DMS53 treated with DMSO at 0.1 percent for 48 hours (cell line): Measurements from ENCODE around the gene ZFAND2A.

Experiments
- DNase-seq: peaks from one replicate; lab custom pipeline; 2025; ENCODE audit not compliant: unreplicated experiment; lab: John Stamatoyannopoulos, UW

Gene ZFAND2A

GRCh38 chr7:1110358-1110757 is 49.6 kb downstream of the ZFAND2A start:
- no peak for DNase-seq

- DNase-seq, result no peak
Observed at GRCh38 chr7:1109581-1110310, 50.2 kb downstream of the ZFAND2A start.

GRCh38 chr7:1108264-1108920 is 51.6 kb downstream of the ZFAND2A start:
- DNase-seq, result no peak

GRCh38 chr7:1106793-1107421 is 53.1 kb downstream of the ZFAND2A start:
- DNase-seq, result no peak

GRCh38 chr7:1106063-1106792 is 53.8 kb downstream of the ZFAND2A start:
- DNase-seq, result no peak

GRCh38 chr7:1105189-1105588 is 54.8 kb downstream of the ZFAND2A start:
- no peak for DNase-seq

- no peak for DNase-seq
Observed at GRCh38 chr7:1104516-1105179, 55.3 kb downstream of the ZFAND2A start.

GRCh38 chr7:1103789-1104515 is 56.0 kb downstream of the ZFAND2A start:
- DNase-seq, result no peak

GRCh38 chr7:1103009-1103788 is 56.8 kb downstream of the ZFAND2A start:
- DNase-seq, result no peak
